Neutrophil (primary cell): ENCODE results near the gene TRMU.

ENCODE experiments used
- H3K27ac ChIP-seq: fragments of 200-600 bp; sonication (generic); 2 replicates; pipeline ENCODE4 v1.5.1; 2016; ENCODE audit warnings: mild to moderate bottlenecking, moderate library complexity
- H3K27me3 ChIP-seq: fragments of 200-600 bp; sonication (generic); 2 replicates; pipeline ENCODE4 v1.6.0; 2016; ENCODE audit warnings: mild to moderate bottlenecking
- H3K36me3 ChIP-seq: fragments of 200-600 bp; sonication (generic); 2 replicates; pipeline ENCODE4 v1.5.1; 2017
- H3K4me1 ChIP-seq, 2 experiments: fragments of 200-600 bp in 1 of 2; sonication (generic) in 1 of 2; 1 replicate in 1 of 2; 2 replicates in 1 of 2; pipeline versions ENCODE4 v1.5.1 to v1.6.1; 2013 to 2016; ENCODE audit warnings: low read depth in 1 of 2, low read length in 1 of 2, mild to moderate bottlenecking in 1 of 2, moderate library complexity in 1 of 2; ENCODE audit not compliant: control insufficient read depth in 1 of 2, insufficient read depth in 1 of 2
- H3K4me3 ChIP-seq, 2 experiments: fragments of 200-600 bp in 1 of 2; sonication (generic) in 1 of 2; 1 replicate in 1 of 2; 2 replicates in 1 of 2; pipeline ENCODE4 v1.5.1; 2013 to 2016; ENCODE audit warnings: low read depth in 1 of 2, low read length in 1 of 2, mild to moderate bottlenecking in 1 of 2, moderate library complexity in 1 of 2
- H3K9me3 ChIP-seq: fragments of 200-600 bp; sonication (generic); 2 replicates; pipeline ENCODE4 v1.5.1; 2016
- TF ChIP-seq, protein P1 (sequence below): fragments of 200-600 bp; sonication (generic); IDR thresholded peaks from 2 replicates; pipeline ENCODE4 v1.5.1; 2016; ENCODE audit warnings: antibody characterized with exemption

Gene TRMU

DNA sequence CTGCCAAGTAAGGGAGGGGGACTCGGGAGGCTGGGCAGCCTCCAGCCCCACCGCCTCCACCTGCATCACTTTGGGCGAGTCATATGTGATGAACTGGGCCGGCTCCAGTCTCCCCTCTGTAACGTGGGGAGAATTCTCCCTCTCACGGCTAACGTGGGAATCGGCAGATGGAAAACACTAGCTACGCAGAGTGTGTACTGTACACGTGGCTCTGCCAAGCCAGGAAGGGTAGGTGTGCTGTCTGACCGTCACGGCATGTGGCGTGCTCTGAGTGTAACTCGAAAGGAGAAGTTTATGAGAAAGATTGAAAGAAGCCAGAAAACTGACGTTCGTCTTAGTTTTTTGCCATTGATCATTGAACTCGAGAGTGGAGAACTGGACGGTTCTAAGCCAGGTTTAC is 13.7 kb downstream of the TRMU start:
- TF ChIP-seq, protein P1, sequence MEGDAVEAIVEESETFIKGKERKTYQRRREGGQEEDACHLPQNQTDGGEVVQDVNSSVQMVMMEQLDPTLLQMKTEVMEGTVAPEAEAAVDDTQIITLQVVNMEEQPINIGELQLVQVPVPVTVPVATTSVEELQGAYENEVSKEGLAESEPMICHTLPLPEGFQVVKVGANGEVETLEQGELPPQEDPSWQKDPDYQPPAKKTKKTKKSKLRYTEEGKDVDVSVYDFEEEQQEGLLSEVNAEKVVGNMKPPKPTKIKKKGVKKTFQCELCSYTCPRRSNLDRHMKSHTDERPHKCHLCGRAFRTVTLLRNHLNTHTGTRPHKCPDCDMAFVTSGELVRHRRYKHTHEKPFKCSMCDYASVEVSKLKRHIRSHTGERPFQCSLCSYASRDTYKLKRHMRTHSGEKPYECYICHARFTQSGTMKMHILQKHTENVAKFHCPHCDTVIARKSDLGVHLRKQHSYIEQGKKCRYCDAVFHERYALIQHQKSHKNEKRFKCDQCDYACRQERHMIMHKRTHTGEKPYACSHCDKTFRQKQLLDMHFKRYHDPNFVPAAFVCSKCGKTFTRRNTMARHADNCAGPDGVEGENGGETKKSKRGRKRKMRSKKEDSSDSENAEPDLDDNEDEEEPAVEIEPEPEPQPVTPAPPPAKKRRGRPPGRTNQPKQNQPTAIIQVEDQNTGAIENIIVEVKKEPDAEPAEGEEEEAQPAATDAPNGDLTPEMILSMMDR: no peak
- Histone ChIP-seq H3K36me3 (peaks cover 96% of the 10 kb centered on the region), H3K27ac (no peak overlapping the region), H3K27me3 (no peaks in the 10 kb centered on the region), H3K4me1 (no peaks in the 10 kb centered on the region), H3K9me3 (no peaks in the 10 kb centered on the region), H3K4me3 (no peak overlapping the region)

DNA sequence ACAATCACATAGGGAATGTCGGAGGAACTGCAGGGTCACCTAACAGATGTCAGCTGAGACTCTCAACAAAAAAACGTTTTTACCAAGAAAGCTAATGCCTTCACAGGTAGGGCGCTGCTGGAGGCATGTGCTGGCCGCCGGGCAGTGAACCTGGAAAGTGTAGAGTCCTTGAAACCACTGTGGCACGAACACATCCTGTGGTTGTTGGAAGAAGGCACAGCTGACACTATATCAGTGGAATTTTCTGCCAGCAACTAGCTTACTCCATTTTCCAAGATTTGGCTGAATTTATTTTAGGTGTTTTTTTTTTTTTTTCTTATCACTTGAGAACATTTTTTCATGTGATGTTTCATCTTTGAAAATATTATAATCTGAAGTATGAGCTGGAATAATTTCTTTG is 14.2 kb downstream of the TRMU start:
- no peak overlapping the region for H3K4me3 ChIP-seq
- no peaks in the 10 kb centered on the region for H3K27me3 ChIP-seq
- H3K4me1 ChIP-seq: no peaks in the 10 kb centered on the region
- H3K9me3 ChIP-seq: no peaks in the 10 kb centered on the region
- H3K36me3 ChIP-seq: peaks cover 96% of the 10 kb centered on the region
- H3K27ac ChIP-seq: no peak overlapping the region
- TF ChIP-seq, protein P1: no peak

DNA sequence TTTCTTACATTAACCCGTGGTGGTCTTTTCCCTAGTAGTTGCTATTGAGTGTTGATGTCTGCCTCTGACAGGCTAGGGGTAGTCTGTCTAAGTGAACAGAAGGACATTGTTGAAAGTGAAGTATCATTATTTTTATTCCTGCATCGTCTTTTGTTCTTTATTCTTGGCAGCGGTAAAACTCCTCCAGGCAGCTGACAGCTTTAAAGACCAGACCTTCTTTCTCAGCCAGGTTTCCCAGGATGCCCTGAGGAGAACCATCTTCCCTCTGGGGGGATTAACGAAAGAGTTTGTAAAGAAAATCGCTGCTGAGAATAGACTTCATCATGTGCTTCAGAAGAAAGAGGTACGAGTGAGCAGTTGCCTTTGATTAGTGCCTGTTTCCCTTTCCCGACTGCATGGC is 14.6 kb downstream of the TRMU start:
- Histone ChIP-seq H3K9me3 (no peaks in the 10 kb centered on the region), H3K27ac (no peak overlapping the region), H3K27me3 (no peaks in the 10 kb centered on the region), H3K4me3 (no peak overlapping the region), H3K36me3 (peaks cover 96% of the 10 kb centered on the region), H3K4me1 (no peaks in the 10 kb centered on the region)
- TF ChIP-seq, protein P1: no peak

DNA sequence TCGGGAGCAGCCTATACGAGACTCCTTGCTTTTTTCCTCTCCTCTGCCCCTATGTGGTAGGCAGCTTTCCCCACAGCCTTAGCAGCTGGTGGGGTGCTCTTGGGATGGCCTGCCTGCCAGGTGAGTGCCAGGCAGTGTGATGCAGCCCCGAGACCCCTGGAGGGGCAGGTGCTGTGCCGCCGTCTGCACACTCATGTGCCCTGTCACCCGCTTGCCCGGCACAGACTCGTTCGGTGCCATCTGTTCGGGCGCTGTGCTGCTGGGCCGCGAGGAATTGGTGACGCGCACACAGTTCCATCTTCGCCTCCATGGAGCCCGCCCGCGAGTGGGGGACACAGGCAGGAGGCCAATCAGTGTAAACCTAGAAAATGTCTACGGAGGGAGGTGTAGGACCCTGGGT is 15.1 kb downstream of the TRMU start:
- Histone ChIP-seq H3K27ac (no peak overlapping the region), H3K9me3 (no peaks in the 10 kb centered on the region), H3K27me3 (no peaks in the 10 kb centered on the region), H3K4me1 (no peaks in the 10 kb centered on the region), H3K4me3 (no peak overlapping the region), H3K36me3 (peaks cover 96% of the 10 kb centered on the region)
- TF ChIP-seq, protein P1: no peak

DNA sequence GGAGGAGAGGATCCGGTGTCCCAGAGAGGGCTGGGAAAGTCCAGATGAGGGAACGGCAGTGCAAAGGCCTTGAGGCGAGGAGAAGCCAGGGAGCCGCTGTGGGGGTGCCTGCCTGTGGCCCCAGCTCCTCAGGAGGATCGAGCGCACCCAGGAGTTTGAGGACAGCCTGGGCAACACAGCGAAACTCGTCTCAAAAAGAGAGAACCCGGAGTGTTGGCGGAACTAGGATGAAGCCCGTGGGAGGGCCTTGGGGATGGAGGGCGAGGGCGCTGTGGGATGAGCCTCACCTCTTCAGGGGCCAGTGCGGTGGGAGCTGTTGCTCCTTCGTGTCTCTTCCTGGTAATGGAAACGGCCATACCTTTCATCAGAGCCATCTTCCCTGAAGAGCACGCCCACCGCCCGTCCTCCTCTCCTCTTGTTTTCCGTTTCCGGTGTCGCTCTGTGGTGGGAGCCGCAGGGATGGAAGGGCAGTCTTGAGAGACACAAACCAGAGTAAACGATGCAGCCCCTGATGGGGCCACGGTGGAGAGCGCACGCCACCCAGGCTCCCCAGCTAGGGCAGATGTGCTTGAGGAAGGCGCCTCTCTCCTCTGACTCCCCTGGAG is 15.7 kb downstream of the TRMU start:
- H3K27ac ChIP-seq: no peak overlapping the region
- H3K27me3 ChIP-seq: no peaks in the 10 kb centered on the region
- TF ChIP-seq, protein P1: no peak
- peaks cover 96% of the 10 kb centered on the region for H3K36me3 ChIP-seq
- H3K4me3 ChIP-seq: no peak overlapping the region
- no peaks in the 10 kb centered on the region for H3K4me1 ChIP-seq
- no peaks in the 10 kb centered on the region for H3K9me3 ChIP-seq

DNA sequence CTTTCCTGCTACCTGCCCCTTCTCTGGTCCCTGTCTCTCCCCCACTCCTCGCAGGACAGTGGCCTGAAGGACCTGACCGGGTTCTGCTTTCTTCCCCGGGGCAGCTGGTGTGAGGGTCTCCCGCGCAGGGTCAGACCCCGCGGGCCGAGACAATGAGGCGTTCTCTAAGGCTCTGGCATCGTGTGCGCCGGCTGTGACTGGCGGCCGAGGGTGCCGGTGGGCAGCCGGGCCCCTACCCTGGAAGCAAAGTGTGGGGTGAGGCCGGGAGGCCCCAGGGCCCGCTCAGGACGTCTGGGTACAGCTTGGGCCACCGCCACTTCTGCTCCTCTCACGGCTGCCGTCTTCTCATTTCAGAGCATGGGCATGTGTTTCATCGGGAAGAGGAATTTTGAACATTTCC is 16.3 kb downstream of the TRMU start:
- Histone ChIP-seq H3K4me1 (no peaks in the 10 kb centered on the region), H3K9me3 (no peaks in the 10 kb centered on the region), H3K36me3 (peaks cover 96% of the 10 kb centered on the region), H3K27me3 (no peaks in the 10 kb centered on the region), H3K27ac (no peak overlapping the region), H3K4me3 (no peak overlapping the region)
- TF ChIP-seq, protein P1: no peak
